Prostate gland (tissue), 2 donors: ENCODE measurements around the gene TGFBR1.

Experiments used
- CTCF ChIP-seq, 4 experiments: fragments of 200-600 bp in 2 of 4; fragments of 450-650 bp in 2 of 4; sonication (generic) in 2 of 4; IDR thresholded peaks; 1 replicate in 3 of 4; 2 replicates in 1 of 4; pipeline ENCODE4 v1.5.1; 2016 to 2019; ENCODE audit warnings: antibody characterized with exemption in 4 of 4, mild to moderate bottlenecking in 2 of 4, moderate library complexity in 2 of 4
- POLR2A ChIP-seq: fragments of 450-650 bp; IDR thresholded peaks from one replicate; pipeline ENCODE4 v1.6.1; 2016; ENCODE audit warnings: antibody characterized with exemption, mild to moderate bottlenecking

DNA sequence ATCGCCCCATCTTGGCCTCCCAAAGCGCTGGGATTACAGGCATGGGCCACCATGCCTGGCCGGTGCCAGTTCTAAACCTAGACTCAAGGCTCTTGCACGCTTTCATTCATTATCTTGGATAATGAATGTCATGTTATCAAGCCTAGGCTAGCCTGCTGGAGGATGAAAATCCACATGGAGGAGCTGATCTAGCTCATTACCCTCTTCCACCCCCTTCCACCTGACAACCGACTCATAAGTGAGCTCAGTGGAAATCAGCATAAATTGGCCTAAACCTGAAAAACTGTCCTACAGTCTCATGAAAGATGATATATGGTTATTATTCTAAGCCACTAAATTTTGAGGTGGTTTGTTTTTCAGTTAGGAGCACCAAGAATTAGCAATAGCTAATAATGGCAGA is 3.6 kb upstream of the TGFBR1 start:
- TF ChIP-seq CTCF (IDR thresholded peaks at IDR 0.05) (no peak), POLR2A (no peak)
